Right ventricle myocardium inferior (tissue), 1 donor: Measurements from ENCODE around the gene APOBEC4. TPM values are rescaled to one million over a fixed set of nuclear protein-coding genes. Genes with fewer than 3 reads are reported as not detected.
"Not testable (repeated sequence)": the region's sequence is repeated elsewhere in the genome, so short reads cannot be mapped to it uniquely, and the experiment has no call there.

Source experiments
- ATAC-seq: fragments of 200-7000 bp; cut with Tn5 transposase; one replicate; pipeline ENCODE4 v1.9.1; 2020; ENCODE audit warnings: mild to moderate bottlenecking, moderate library complexity
- DNase-seq: peaks from one replicate; pipeline ENCODE4 v3.0.0; 2021; ENCODE audit errors: missing footprints
- intact Hi-C: fragments of 100-400 bp; cut with DNase I; formaldehyde crosslinking; loops from one replicate; pipeline ENCODE4 v1.11.0; 2022
- total RNA-seq: library from RNA; stranded (reverse); fragmentation: NEBNext Ultra II Directional; extraction: Animal tissue kit (Norgen Biotek cat#: 25700); gene quantifications from one replicate; pipeline ENCODE4 v1.2.1, GENCODE V29; 2021
- donor health status: DM: no; HTN: yes; CAD: no; lungs with severe emphysema.

APOBEC4 gene
- total RNA-seq, 1 donor from 2014 or later = not detected

- no peak for ATAC-seq
- intact Hi-C loops = no loop called here
Observed at GRCh38 chr1:183638649-183639387, 14.3 kb downstream of the APOBEC4 start.

GRCh38 chr1:183636783-183637182 is 16.3 kb downstream of the APOBEC4 start:
- no peak for DNase-seq
- ATAC-seq = no peak
- intact Hi-C loops = loop anchor here (2.0 kb wide), 1 partner anchor 18 kb away; no protein-coding TSS in a partner anchor

More at GRCh38 chr1:183638649-183639387, 14.3 kb downstream of the APOBEC4 start:
- DNase-seq = no peak

GRCh38 chr1:183636334-183636682 is 16.8 kb downstream of the APOBEC4 start:
- intact Hi-C loops = loop anchor here (2.0 kb wide), 1 partner anchor 18 kb away; no protein-coding TSS in a partner anchor

GRCh38 chr1:183635606-183636333 is 17.3 kb downstream of the APOBEC4 start, which contains the start of gene ARPC5:
Gene ARPC5 (minus strand): TSS chr1:183635783. CDS start chr1:183635659, 124 bp downstream.
- intact Hi-C loops = loop anchor here (1.0 to 2.0 kb wide), 2 partner anchors 19 to 163 kb away; partner anchors contain the start of gene SMG7
- ATAC-seq (peak; percentile 98), DNase-seq (peak; percentile 99)

More at GRCh38 chr1:183636334-183636682, 16.8 kb downstream of the APOBEC4 start:
- ATAC-seq (no peak), DNase-seq (no peak)

GRCh38 chr1:183635099-183635605 is 18.0 kb downstream of the APOBEC4 start:
- intact Hi-C loops = loop anchor here (1.0 kb wide), 1 partner anchor 163 kb away; the partner anchor contains the start of gene SMG7
- ATAC-seq = peak; percentile 29
- DNase-seq = peak; percentile 73

- intact Hi-C loops = loop anchor here (1.0 kb wide), 1 partner anchor 162 kb away; the partner anchor contains the start of gene SMG7
- ATAC-seq (no peak), DNase-seq (no peak)
Observed at GRCh38 chr1:183634429-183635065, 18.6 kb downstream of the APOBEC4 start.

- DNase-seq = no peak
- ATAC-seq = no peak
- intact Hi-C loops = no loop called here
Observed at GRCh38 chr1:183633676-183634343, 19.3 kb downstream of the APOBEC4 start.

GRCh38 chr1:183632964-183633363 is 20.2 kb downstream of the APOBEC4 start:
- ATAC-seq (no peak), DNase-seq (no peak)
- intact Hi-C loops = no loop called here

GRCh38 chr1:183632114-183632513 is 21.0 kb downstream of the APOBEC4 start:
- ATAC-seq (no peak), DNase-seq (no peak)
- intact Hi-C loops = no loop called here

- intact Hi-C loops = no loop called here
- no peak for DNase-seq
- no peak for ATAC-seq
Observed at GRCh38 chr1:183630748-183631147, 22.4 kb downstream of the APOBEC4 start.

GRCh38 chr1:183628537-183628936 is 24.6 kb downstream of the APOBEC4 start:
- DNase-seq (no peak), ATAC-seq (no peak)
- intact Hi-C loops = no loop called here

- ATAC-seq, DNase-seq: not testable (repeated sequence)
- intact Hi-C loops = loop anchor here (2.0 kb wide), 1 partner anchor 71 kb away; no protein-coding TSS in a partner anchor
Observed at GRCh38 chr1:183626236-183626635, 26.9 kb downstream of the APOBEC4 start.

GRCh38 chr1:183622884-183623785 is 30.0 kb downstream of the APOBEC4 start:
- intact Hi-C loops = loop anchor here (5.0 kb wide), 2 partner anchors 151 to 346 kb away; partner anchors contain the start of gene SMG7
- ATAC-seq (peak; percentile 88), DNase-seq (peak; percentile 61)

GRCh38 chr1:183622013-183622412 is 31.1 kb downstream of the APOBEC4 start:
- no peak for ATAC-seq
- intact Hi-C loops = loop anchor here (5.0 kb wide), 2 partner anchors 150 to 345 kb away; partner anchors contain the start of gene SMG7
- DNase-seq = no peak

- no peak for ATAC-seq
- intact Hi-C loops = loop anchor here (5.0 kb wide), 2 partner anchors 148 to 343 kb away; partner anchors contain the start of gene SMG7
- DNase-seq = no peak
Observed at GRCh38 chr1:183620311-183620710, 32.8 kb downstream of the APOBEC4 start.

- no peak for ATAC-seq
- intact Hi-C loops = loop anchor here (5.0 kb wide), 2 partner anchors 147 to 342 kb away; partner anchors contain the start of gene SMG7
- no peak for DNase-seq
Observed at GRCh38 chr1:183619781-183620180, 33.3 kb downstream of the APOBEC4 start.

- DNase-seq, intact Hi-C loops, ATAC-seq: not testable (repeated sequence)
Observed at GRCh38 chr1:183618202-183618601, 34.9 kb downstream of the APOBEC4 start.
